Mesenchymal stem cell (in vitro differentiated cells and primary cell): ENCODE measurements around the gene PID1.

Experiments used
- DNase-seq: peaks from one replicate; pipeline ENCODE4 v3.0.0-alpha.2; 2013
- H2AFZ ChIP-seq: one replicate; pipeline ENCODE4 v1.6.1; 2013; ENCODE audit warnings: low read depth, mild to moderate bottlenecking, control low read depth, inconsistent platforms, low read length, moderate library complexity
- H2AK5ac ChIP-seq: 2 replicates; pipeline ENCODE4 v1.6.1; 2013; ENCODE audit warnings: low read length, moderate library complexity, mild to moderate bottlenecking, inconsistent platforms; ENCODE audit not compliant: severe bottlenecking
- H2BK120ac ChIP-seq: one replicate; pipeline ENCODE4 v1.6.1; 2013; ENCODE audit warnings: low read depth, mild to moderate bottlenecking, inconsistent platforms, low read length, moderate library complexity
- H2BK12ac ChIP-seq, 2 experiments: one replicate each; pipeline ENCODE4 v1.6.1; 2013; ENCODE audit warnings: inconsistent platforms in 2 of 2, low read length in 2 of 2, mild to moderate bottlenecking in 2 of 2, moderate library complexity in 2 of 2, control low read depth in 1 of 2
- H2BK15ac ChIP-seq: one replicate; pipeline ENCODE4 v1.6.1; 2013; ENCODE audit warnings: mild to moderate bottlenecking, low read depth, inconsistent platforms; ENCODE audit not compliant: poor library complexity, severe bottlenecking
- H2BK5ac ChIP-seq: 2 replicates; pipeline ENCODE4 v1.6.1; 2013; ENCODE audit warnings: low read depth, mild to moderate bottlenecking, low read length, control low read depth, inconsistent platforms; ENCODE audit not compliant: poor library complexity, severe bottlenecking
- H3K14ac ChIP-seq, 2 experiments: one replicate each; pipeline ENCODE4 v1.6.1; 2013; ENCODE audit warnings: inconsistent platforms in 2 of 2, low read length in 2 of 2, control low read depth in 1 of 2, mild to moderate bottlenecking in 1 of 2, moderate library complexity in 1 of 2
- H3K18ac ChIP-seq, 2 experiments: one replicate each; pipeline ENCODE4 v1.6.1; 2013; ENCODE audit warnings: inconsistent platforms in 2 of 2, low read length in 2 of 2, control low read depth in 1 of 2, low read depth in 1 of 2, mild to moderate bottlenecking in 1 of 2
- H3K23ac ChIP-seq, 2 experiments: one replicate each; pipeline ENCODE4 v1.6.1; 2013; ENCODE audit warnings: inconsistent platforms in 2 of 2, low read length in 2 of 2, mild to moderate bottlenecking in 2 of 2, moderate library complexity in 2 of 2, control low read depth in 1 of 2
- H3K27ac ChIP-seq: 2 replicates; pipeline ENCODE4 v1.5.1; 2013; ENCODE audit warnings: mild to moderate bottlenecking, moderate library complexity, low read length, control low read depth, inconsistent platforms; ENCODE audit not compliant: poor library complexity, severe bottlenecking
- H3K27me3 ChIP-seq, 2 experiments: 2 replicates each; pipeline versions ENCODE4 v1.6.1 to v1.7.0; 2013; ENCODE audit warnings: low read length in 2 of 2, mild to moderate bottlenecking in 2 of 2, moderate library complexity in 2 of 2, control low read depth in 1 of 2, inconsistent platforms in 1 of 2; ENCODE audit not compliant: control insufficient read depth in 1 of 2, insufficient read depth in 1 of 2
- H3K36me3 ChIP-seq, 2 experiments: 2 replicates each; pipeline versions ENCODE4 v1.6.1 to v1.7.0; 2013; ENCODE audit warnings: low read length in 2 of 2, control low read depth in 1 of 2, inconsistent platforms in 1 of 2, low read depth in 1 of 2, mild to moderate bottlenecking in 1 of 2; ENCODE audit not compliant: insufficient read depth in 2 of 2, control insufficient read depth in 1 of 2
- H3K4ac ChIP-seq, 2 experiments: one replicate each; pipeline ENCODE4 v1.6.1; 2013; ENCODE audit warnings: inconsistent platforms in 2 of 2, low read length in 2 of 2, mild to moderate bottlenecking in 2 of 2, moderate library complexity in 2 of 2, control low read depth in 1 of 2, low read depth in 1 of 2
- H3K4me1 ChIP-seq: 2 replicates; pipeline ENCODE4 v1.6.1; 2013; ENCODE audit warnings: low read depth, low read length, control low read depth; ENCODE audit not compliant: control insufficient read depth, insufficient read depth
- H3K4me2 ChIP-seq: 2 replicates; pipeline ENCODE4 v1.6.1; 2013; ENCODE audit warnings: low read length, mild to moderate bottlenecking, inconsistent platforms; ENCODE audit not compliant: poor library complexity, severe bottlenecking
- H3K4me3 ChIP-seq, 2 experiments: 2 replicates each; pipeline versions ENCODE4 v1.5.1 to v1.7.0; 2013; ENCODE audit warnings: low read length in 2 of 2, mild to moderate bottlenecking in 2 of 2, control low read depth in 1 of 2, low read depth in 1 of 2; ENCODE audit not compliant: insufficient read depth in 1 of 2
- H3K79me1 ChIP-seq: replicated peaks from 2 replicates; pipeline ENCODE4 v1.6.1; 2013; ENCODE audit warnings: mild to moderate bottlenecking, control low read depth, low read length, inconsistent platforms; ENCODE audit not compliant: poor library complexity, severe bottlenecking
- H3K9ac ChIP-seq: 2 replicates; pipeline ENCODE4 v1.7.0; 2013; ENCODE audit warnings: mild to moderate bottlenecking, low read length, moderate library complexity
- H3K9me3 ChIP-seq: 2 replicates; pipeline ENCODE4 v1.7.0; 2013; ENCODE audit warnings: mild to moderate bottlenecking, low read length; ENCODE audit not compliant: control insufficient read depth
- H4K8ac ChIP-seq: one replicate; pipeline ENCODE4 v1.6.1; 2013; ENCODE audit warnings: inconsistent platforms, mild to moderate bottlenecking, low read length, moderate library complexity
- H4K91ac ChIP-seq: one replicate; pipeline ENCODE4 v1.6.1; 2013; ENCODE audit warnings: mild to moderate bottlenecking, low read length, inconsistent platforms
- WGBS: methylation state at CpG from one replicate; pipeline ENCODE4 v1.1.7; 2013; ENCODE audit warnings: mixed read lengths; 5-methylcytosine and 5-hydroxymethylcytosine counted together

The PID1 gene

GRCh38 chr2:229088966-229089700 lies 182.0 kb downstream of the PID1 start:
- Histone ChIP-seq H3K23ac (no peak overlapping the region), H3K14ac (no peak overlapping the region), H4K91ac (no peak overlapping the region), H3K4me1 (no peaks in the 10 kb centered on the region), H2BK12ac (no peak overlapping the region), H3K4me2 (no peak overlapping the region), H2BK120ac (no peak overlapping the region), H3K36me3 (no peaks in the 10 kb centered on the region), H3K79me1 (no peaks in the 10 kb centered on the region), H3K27me3 (no peaks in the 10 kb centered on the region), H3K4me3 (no peak overlapping the region), H2BK5ac (no peak overlapping the region), H3K9me3 (no peaks in the 10 kb centered on the region), H3K27ac (no peak overlapping the region), H2AFZ (no peak overlapping the region), H3K4ac (no peak overlapping the region), H3K9ac (no peak overlapping the region), H2BK15ac (no peak overlapping the region), H3K18ac (no peak overlapping the region), H2AK5ac (no peak overlapping the region), H4K8ac (no peak overlapping the region)
- WGBS: no CpG with 5 or more reads among the region's 7 CpGs
- no peak for DNase-seq

GRCh38 chr2:229088517-229088913 lies 182.6 kb downstream of the PID1 start:
- Histone ChIP-seq H2BK12ac (no peak overlapping the region), H3K27me3 (no peaks in the 10 kb centered on the region), H3K4ac (no peak overlapping the region), H2BK5ac (no peak overlapping the region), H3K9ac (no peak overlapping the region), H3K23ac (no peak overlapping the region), H3K27ac (no peak overlapping the region), H3K18ac (no peak overlapping the region), H3K14ac (no peak overlapping the region), H3K4me2 (no peak overlapping the region), H3K79me1 (no peaks in the 10 kb centered on the region), H4K91ac (no peak overlapping the region), H3K36me3 (no peaks in the 10 kb centered on the region), H3K4me1 (no peaks in the 10 kb centered on the region), H2AK5ac (no peak overlapping the region), H2BK120ac (no peak overlapping the region), H3K9me3 (no peaks in the 10 kb centered on the region), H3K4me3 (no peak overlapping the region), H2BK15ac (no peak overlapping the region), H2AFZ (no peak overlapping the region), H4K8ac (no peak overlapping the region)
- WGBS: 60% methylated on average over 1 of the region's 2 CpGs
- DNase-seq: no peak

GRCh38 chr2:229087843-229088516 lies 183.1 kb downstream of the PID1 start:
- Histone ChIP-seq H3K9me3 (no peaks in the 10 kb centered on the region), H3K27ac (no peak overlapping the region), H3K9ac (no peak overlapping the region), H3K36me3 (no peaks in the 10 kb centered on the region), H3K4me3 (no peak overlapping the region), H3K18ac (no peak overlapping the region), H3K27me3 (no peaks in the 10 kb centered on the region), H3K23ac (no peak overlapping the region), H2BK5ac (no peak overlapping the region), H4K91ac (no peak overlapping the region), H3K4me1 (no peaks in the 10 kb centered on the region), H4K8ac (no peak overlapping the region), H2AK5ac (no peak overlapping the region), H3K4ac (no peak overlapping the region), H2BK120ac (no peak overlapping the region), H2BK12ac (no peak overlapping the region), H2AFZ (no peak overlapping the region), H3K14ac (no peak overlapping the region), H3K79me1 (no peaks in the 10 kb centered on the region), H3K4me2 (no peak overlapping the region), H2BK15ac (no peak overlapping the region)
- 80% methylated on average over 6 of the region's 6 CpGs for WGBS
- no peak for DNase-seq

GRCh38 chr2:229087267-229087666 lies 183.8 kb downstream of the PID1 start:
- no peak overlapping the region for H3K27ac ChIP-seq
- no peaks in the 10 kb centered on the region for H3K27me3 ChIP-seq
- H3K23ac ChIP-seq: no peak overlapping the region
- H2AK5ac ChIP-seq: no peak overlapping the region
- H2AFZ ChIP-seq: no peak overlapping the region
- 66% methylated on average over 3 of the region's 3 CpGs for WGBS
- H4K8ac ChIP-seq: no peak overlapping the region
- H3K9me3 ChIP-seq: no peaks in the 10 kb centered on the region
- H3K4ac ChIP-seq: no peak overlapping the region
- H2BK15ac ChIP-seq: no peak overlapping the region
- no peak for DNase-seq
- H3K9ac ChIP-seq: no peak overlapping the region
- no peak overlapping the region for H2BK12ac ChIP-seq
- no peaks in the 10 kb centered on the region for H3K4me1 ChIP-seq
- H3K4me3 ChIP-seq: no peak overlapping the region
- H3K14ac ChIP-seq: no peak overlapping the region
- H3K4me2 ChIP-seq: no peak overlapping the region
- no peaks in the 10 kb centered on the region for H3K36me3 ChIP-seq
- H2BK5ac ChIP-seq: no peak overlapping the region
- H4K91ac ChIP-seq: no peak overlapping the region
- no peak overlapping the region for H2BK120ac ChIP-seq
- no peak overlapping the region for H3K18ac ChIP-seq
- no peaks in the 10 kb centered on the region for H3K79me1 ChIP-seq
